ENCODE measurements around the gene OSBPL3. TPM values are rescaled to one million over a fixed set of nuclear protein-coding genes. Genes with fewer than 3 reads are reported as not detected.
"Not testable (repeated sequence)": the region's sequence is repeated elsewhere in the genome, so short reads cannot be mapped to it uniquely, and the experiment has no call there.

OSBPL3 gene
- total and polyA plus RNA-seq, 2 donors (not counting 1 experiment from before 2014, with no cell fraction given): 13.5 to 67.6 TPM

GRCh38 chr7:24905996-24906770 is 73.8 kb downstream of the OSBPL3 start:
- Histone ChIP-seq H2AFZ (ENCODE audit: insufficient read depth, low read depth, low read length, poor library complexity, severe bottlenecking) (no peak overlapping the region), H3K36me3 (replicated peaks in 1 of 2; ENCODE audit: control extremely low read depth in 1 of 2, control insufficient read depth in 1 of 2, extremely low read depth in 1 of 2, insufficient read depth in 2 of 2, low read length in 1 of 2) (no peaks in the 10 kb centered on the region), H3K4me1 (ENCODE audit: control insufficient read depth in 2 of 2, insufficient read depth in 2 of 2, low read length in 2 of 2) (peaks cover 17 to 22% of the 10 kb centered on the region in 2 donors), H3K27me3 (replicated peaks in 1 of 4; ENCODE audit: control extremely low read depth in 1 of 4, control insufficient read depth in 3 of 4, insufficient read depth in 4 of 4, low read length in 3 of 4) (no peaks in the 10 kb centered on the region), H3K27ac (ENCODE audit: low read length in 2 of 2) (no peak overlapping the region), H3K9ac (ENCODE audit: low read length) (no peak overlapping the region), H3K79me2 (ENCODE audit: control insufficient read depth, insufficient read depth, low read length) (peaks cover 29% of the 10 kb centered on the region), H3K4me2 (replicated peaks; ENCODE audit: low read depth, low read length, poor library complexity, severe bottlenecking) (no peak overlapping the region), H4K20me1 (ENCODE audit: control insufficient read depth, insufficient read depth, low read length, poor library complexity, severe bottlenecking) (peaks cover 6% of the 10 kb centered on the region), H3K9me3 (ENCODE audit: control extremely low read depth in 1 of 3, control insufficient read depth in 2 of 3, insufficient read depth in 1 of 3, low read length in 2 of 3) (no peaks in the 10 kb centered on the region), H3K4me3 (ENCODE audit: control extremely low read depth in 1 of 5, extremely low read depth in 1 of 5, insufficient read depth in 1 of 5, low read depth in 2 of 5, low read length in 4 of 5) (no peak overlapping the region)
- 93% methylated on average over 3 of the region's 4 CpGs for WGBS (ENCODE audit: insufficient coverage)
- peaks cover 27% of the 10 kb centered on the region for H3K4me1 Mint-ChIP-seq
- no peak overlapping the region for H3K4me3 Mint-ChIP-seq
- CTCF ChIA-PET: no interaction called here
- intact Hi-C loops (cut with micrococcal nuclease): no loop called here
- POLR2A ChIA-PET: no interaction called here
- peak overlapping the region; percentile 50 for H3K27ac Mint-ChIP-seq
- DNase-seq: no peak
- H3K27me3 Mint-ChIP-seq: no peaks in the 10 kb centered on the region
- no peak for ATAC-seq (ENCODE audit: low read depth)
- TF ChIP-seq EZH2 (IDR thresholded peaks at IDR 0.05; ENCODE audit: borderline replicate concordance, insufficient read depth, low read depth, low read length, poor library complexity, severe bottlenecking): no peak
- TF ChIP-seq, protein P1, sequence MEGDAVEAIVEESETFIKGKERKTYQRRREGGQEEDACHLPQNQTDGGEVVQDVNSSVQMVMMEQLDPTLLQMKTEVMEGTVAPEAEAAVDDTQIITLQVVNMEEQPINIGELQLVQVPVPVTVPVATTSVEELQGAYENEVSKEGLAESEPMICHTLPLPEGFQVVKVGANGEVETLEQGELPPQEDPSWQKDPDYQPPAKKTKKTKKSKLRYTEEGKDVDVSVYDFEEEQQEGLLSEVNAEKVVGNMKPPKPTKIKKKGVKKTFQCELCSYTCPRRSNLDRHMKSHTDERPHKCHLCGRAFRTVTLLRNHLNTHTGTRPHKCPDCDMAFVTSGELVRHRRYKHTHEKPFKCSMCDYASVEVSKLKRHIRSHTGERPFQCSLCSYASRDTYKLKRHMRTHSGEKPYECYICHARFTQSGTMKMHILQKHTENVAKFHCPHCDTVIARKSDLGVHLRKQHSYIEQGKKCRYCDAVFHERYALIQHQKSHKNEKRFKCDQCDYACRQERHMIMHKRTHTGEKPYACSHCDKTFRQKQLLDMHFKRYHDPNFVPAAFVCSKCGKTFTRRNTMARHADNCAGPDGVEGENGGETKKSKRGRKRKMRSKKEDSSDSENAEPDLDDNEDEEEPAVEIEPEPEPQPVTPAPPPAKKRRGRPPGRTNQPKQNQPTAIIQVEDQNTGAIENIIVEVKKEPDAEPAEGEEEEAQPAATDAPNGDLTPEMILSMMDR (IDR thresholded peaks at IDR 0.05): no peak
- H3K9me3 Mint-ChIP-seq (ENCODE audit: insufficient read depth): no peaks in the 10 kb centered on the region

- ATAC-seq (ENCODE audit: low read depth); H3K4me2 ChIP-seq (replicated peaks; ENCODE audit: low read depth, low read length, poor library complexity, severe bottlenecking); POLR2A ChIA-PET; H3K27ac ChIP-seq (ENCODE audit: low read length in 2 of 2); H3K4me3 ChIP-seq (ENCODE audit: control extremely low read depth in 1 of 5, extremely low read depth in 1 of 5, insufficient read depth in 1 of 5, low read depth in 2 of 5, low read length in 4 of 5); H3K27me3 Mint-ChIP-seq; H3K9ac ChIP-seq (ENCODE audit: low read length); H3K27ac Mint-ChIP-seq; H3K9me3 Mint-ChIP-seq (ENCODE audit: insufficient read depth); H3K4me3 Mint-ChIP-seq; H2AFZ ChIP-seq (ENCODE audit: insufficient read depth, low read depth, low read length, poor library complexity, severe bottlenecking); DNase-seq; H3K9me3 ChIP-seq (ENCODE audit: control extremely low read depth in 1 of 3, control insufficient read depth in 2 of 3, insufficient read depth in 1 of 3, low read length in 2 of 3); H4K20me1 ChIP-seq (ENCODE audit: control insufficient read depth, insufficient read depth, low read length, poor library complexity, severe bottlenecking); intact Hi-C loops (cut with micrococcal nuclease); H3K36me3 ChIP-seq (replicated peaks in 1 of 2; ENCODE audit: control extremely low read depth in 1 of 2, control insufficient read depth in 1 of 2, extremely low read depth in 1 of 2, insufficient read depth in 2 of 2, low read length in 1 of 2); H3K27me3 ChIP-seq (replicated peaks in 1 of 4; ENCODE audit: control extremely low read depth in 1 of 4, control insufficient read depth in 3 of 4, insufficient read depth in 4 of 4, low read length in 3 of 4): not testable (repeated sequence)
- WGBS (ENCODE audit: insufficient coverage): 100% methylated on average over 2 of the region's 4 CpGs
- Histone ChIP-seq H3K4me1 (ENCODE audit: control insufficient read depth in 2 of 2, insufficient read depth in 2 of 2, low read length in 2 of 2) (peaks cover 21 to 22% of the 10 kb centered on the region in 2 donors), H3K79me2 (ENCODE audit: control insufficient read depth, insufficient read depth, low read length) (peaks cover 21% of the 10 kb centered on the region)
- CTCF ChIA-PET: interaction anchor here (0.7 kb wide), 1 partner anchor 258 kb away, joined by 4 read pairs; no protein-coding TSS in a partner anchor
- H3K4me1 Mint-ChIP-seq: peaks cover 30% of the 10 kb centered on the region
Observed at GRCh38 chr7:24903992-24904391, 76.0 kb downstream of the OSBPL3 start.

All from B cell (primary cell).